Activated naive CD8-positive, alpha-beta T cell treated with anti-CD3 and anti-CD28 coated beads, Interleukin-2, amount 10 ng/mL, durations not matched to agents 7 days and 5 days (primary cell): ENCODE measurements around the gene RFESD. TPM values are rescaled to one million over a fixed set of nuclear protein-coding genes. Genes with fewer than 3 reads are reported as not detected.

Experiments used
- total RNA-seq, 2 experiments: library from RNA; stranded (reverse); gene quantifications; one replicate each; pipeline ENCODE4 v1.2.3, GENCODE V29; 2021

The RFESD gene
- total RNA-seq, 2 experiments from 2014 or later = 4.2 to 5.0 TPM

Other genes starting within 250 kb of the RFESD start
- gene SKIC3, start 91.8 kb upstream of the RFESD start, total RNA-seq = 10 to 100 TPM; 78.4 to 80.3 TPM
- 1 to 10 TPM; 4.6 to 4.7 TPM for gene ARSK, start 91.7 kb upstream of the RFESD start, total RNA-seq
- 1 to 10 TPM; 1.0 to 1.2 TPM for gene GPR150, start 26.7 kb upstream of the RFESD start, total RNA-seq
- not detected for gene SPATA9, start 36.2 kb downstream of the RFESD start, total RNA-seq
- gene RHOBTB3, start 84.6 kb downstream of the RFESD start, total RNA-seq = under 1 TPM; 0.06 to 0.61 TPM
- 10 to 100 TPM; 70.6 to 72.9 TPM for gene GLRX, start 175.9 kb downstream of the RFESD start, total RNA-seq